ENCODE results near the gene FHIT. TPM values are rescaled to one million over a fixed set of nuclear protein-coding genes. Genes with fewer than 3 reads are reported as not detected.

Gene FHIT
- total RNA-seq, 4 donors from 2014 or later = 5.0 to 15.3 (median 8.3) TPM

- no peak for DNase-seq (ENCODE audit: low spot score in 2 of 2)
- H3K4me3 ChIP-seq (ENCODE audit: low read depth, poor library complexity, severe bottlenecking) = no peak overlapping the region
- TF ChIP-seq POLR2A (IDR thresholded peaks at IDR 0.05) = no peak
- no peak for TF ChIP-seq CTCF (IDR thresholded peaks at IDR 0.05)
- WGBS, 2 donors = 79 to 92% methylated on average over 3 of the region's 3 CpGs
- intact Hi-C loops (cut with DNase I; ENCODE audit: low total_unique reads) = no loop called here
Observed at GRCh38 chr3:60935709-60936108, 315.5 kb downstream of the FHIT start.

- 51 to 65% methylated on average over 2 of the region's 2 CpGs for WGBS, 2 donors
- no peak for TF ChIP-seq CTCF (IDR thresholded peaks at IDR 0.05)
- TF ChIP-seq POLR2A (IDR thresholded peaks at IDR 0.05) = no peak
- intact Hi-C loops (cut with DNase I; ENCODE audit: low total_unique reads) = no loop called here
- no peak overlapping the region for H3K4me3 ChIP-seq (ENCODE audit: low read depth, poor library complexity, severe bottlenecking)
- no peak for DNase-seq (ENCODE audit: low spot score in 2 of 2)
Observed at GRCh38 chr3:60933824-60934223, 317.4 kb downstream of the FHIT start.

GRCh38 chr3:60932643-60933042, 318.6 kb downstream of the FHIT start:
- 69 to 83% methylated on average over 1 of the region's 1 CpG for WGBS, 2 donors
- intact Hi-C loops (cut with DNase I; ENCODE audit: low total_unique reads) = no loop called here
- TF ChIP-seq CTCF (IDR thresholded peaks at IDR 0.05) (no peak), POLR2A (IDR thresholded peaks at IDR 0.05) (no peak)
- no peak overlapping the region for H3K4me3 ChIP-seq (ENCODE audit: low read depth, poor library complexity, severe bottlenecking)
- DNase-seq (ENCODE audit: low spot score in 2 of 2) = no peak

- no peak for DNase-seq (ENCODE audit: low spot score in 2 of 2)
- TF ChIP-seq CTCF (IDR thresholded peaks at IDR 0.05) = no peak
- no peak for TF ChIP-seq POLR2A (IDR thresholded peaks at IDR 0.05)
- intact Hi-C loops (cut with DNase I; ENCODE audit: low total_unique reads) = no loop called here
- WGBS, 2 donors = 89 to 90% methylated on average over 2 of the region's 2 CpGs
- no peak overlapping the region for H3K4me3 ChIP-seq (ENCODE audit: low read depth, poor library complexity, severe bottlenecking)
Observed at GRCh38 chr3:60932170-60932569, 319.1 kb downstream of the FHIT start.

- TF ChIP-seq CTCF (IDR thresholded peaks at IDR 0.05) (no peak), POLR2A (IDR thresholded peaks at IDR 0.05) (no peak)
- intact Hi-C loops (cut with DNase I; ENCODE audit: low total_unique reads) = no loop called here
- H3K4me3 ChIP-seq (ENCODE audit: low read depth, poor library complexity, severe bottlenecking) = no peak overlapping the region
- no peak for DNase-seq (ENCODE audit: low spot score in 2 of 2)
- WGBS, 2 donors = 93% methylated on average over 7 of the region's 7 CpGs
Observed at GRCh38 chr3:60931452-60931851, 319.8 kb downstream of the FHIT start.

GRCh38 chr3:60920519-60920918, 330.7 kb downstream of the FHIT start:
- no peak for DNase-seq (ENCODE audit: low spot score in 2 of 2)
- no peak overlapping the region for H3K4me3 ChIP-seq (ENCODE audit: low read depth, poor library complexity, severe bottlenecking)
- WGBS, 2 donors = 38 to 47% methylated on average over 4 of the region's 4 CpGs
- no peak for TF ChIP-seq CTCF (IDR thresholded peaks at IDR 0.05)
- TF ChIP-seq POLR2A (IDR thresholded peaks at IDR 0.05) = no peak
- intact Hi-C loops (cut with DNase I; ENCODE audit: low total_unique reads) = no loop called here
